Measurements from ENCODE around the gene ARHGEF3. TPM values are rescaled to one million over a fixed set of nuclear protein-coding genes. Genes with fewer than 3 reads are reported as not detected.
"Not testable (repeated sequence)": the region's sequence is repeated elsewhere in the genome, so short reads cannot be mapped to it uniquely, and the experiment has no call there.

Gene ARHGEF3
- polyA plus RNA-seq, 1 donor from 2014 or later, result 39.1 TPM

DNA sequence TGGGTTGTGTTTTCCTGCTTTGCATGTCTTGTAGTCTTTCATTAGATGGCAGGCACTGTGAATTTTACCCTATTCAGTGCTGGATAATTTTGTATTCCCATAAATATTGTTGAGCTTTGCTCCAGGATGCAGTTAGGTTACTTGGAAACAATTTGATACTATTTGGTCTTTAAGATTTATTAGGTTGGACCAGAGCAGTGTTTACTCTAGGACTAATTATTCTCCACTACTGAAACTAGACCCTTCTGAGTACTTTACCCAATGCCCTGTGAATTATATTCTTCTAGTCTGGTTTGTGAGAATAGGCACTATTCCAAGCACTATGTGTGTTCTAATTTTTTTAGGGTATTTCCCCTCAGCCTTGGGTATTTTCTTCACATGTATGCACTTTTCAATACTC lies 80.9 kb downstream of the ARHGEF3 start:
- H3K4me3 Mint-ChIP-seq, result no peak overlapping the region
- H3K4me1 Mint-ChIP-seq, result peaks cover 6 to 18% (median 17%) of the 10 kb centered on the region in 3 donors
- no peak overlapping the region for H3K27ac Mint-ChIP-seq
- no peaks in the 10 kb centered on the region for H3K27me3 Mint-ChIP-seq
- no peaks in the 10 kb centered on the region for H3K9me3 Mint-ChIP-seq
- peaks cover 5% of the 10 kb centered on the region for H3K36me3 Mint-ChIP-seq

DNA sequence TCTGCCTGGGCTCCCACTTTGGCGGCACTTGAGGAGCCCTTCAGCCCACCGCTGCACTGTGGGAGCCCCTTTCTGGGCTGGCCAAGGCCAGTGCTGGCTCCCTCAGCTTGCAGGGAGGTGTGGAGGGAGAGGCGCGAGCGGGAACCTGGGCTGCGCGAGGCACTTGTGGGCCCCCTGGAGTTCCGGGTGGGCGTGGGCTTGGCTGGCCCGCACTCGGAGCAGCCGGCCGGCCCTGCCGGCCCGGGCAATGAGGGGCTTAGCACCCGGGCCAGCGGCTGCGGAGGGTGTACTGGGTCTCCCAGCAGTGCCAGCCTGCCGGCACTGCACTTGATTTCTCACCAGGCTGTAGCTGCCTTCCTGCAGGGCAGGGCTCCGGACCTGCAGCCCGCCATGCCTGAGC lies 82.9 kb downstream of the ARHGEF3 start:
- H3K4me3 Mint-ChIP-seq, H3K27me3 Mint-ChIP-seq, H3K27ac Mint-ChIP-seq, H3K36me3 Mint-ChIP-seq, H3K9me3 Mint-ChIP-seq, H3K4me1 Mint-ChIP-seq: not testable (repeated sequence)

GRCh38 chr3:56711344-56711743 lies 90.4 kb downstream of the ARHGEF3 start:
- Mint-ChIP-seq H3K4me3 (no peak overlapping the region), H3K9me3 (peaks cover 0 to 4% (median 2%) of the 10 kb centered on the region in 3 donors), H3K27ac (peak overlapping the region in 1 of 3 donors; percentile 92)

GRCh38 chr3:56707412-56707811 lies 94.3 kb downstream of the ARHGEF3 start:
- not testable (repeated sequence) for H3K36me3 Mint-ChIP-seq, H3K4me1 Mint-ChIP-seq, H3K27me3 Mint-ChIP-seq

More at GRCh38 chr3:56711344-56711743, 90.4 kb downstream of the ARHGEF3 start:
- H3K36me3 Mint-ChIP-seq, result no peaks in the 10 kb centered on the region
- no peaks in the 10 kb centered on the region for H3K27me3 Mint-ChIP-seq
- peaks cover 0 to 4% (median 0%) of the 10 kb centered on the region in 3 donors for H3K4me1 Mint-ChIP-seq

DNA sequence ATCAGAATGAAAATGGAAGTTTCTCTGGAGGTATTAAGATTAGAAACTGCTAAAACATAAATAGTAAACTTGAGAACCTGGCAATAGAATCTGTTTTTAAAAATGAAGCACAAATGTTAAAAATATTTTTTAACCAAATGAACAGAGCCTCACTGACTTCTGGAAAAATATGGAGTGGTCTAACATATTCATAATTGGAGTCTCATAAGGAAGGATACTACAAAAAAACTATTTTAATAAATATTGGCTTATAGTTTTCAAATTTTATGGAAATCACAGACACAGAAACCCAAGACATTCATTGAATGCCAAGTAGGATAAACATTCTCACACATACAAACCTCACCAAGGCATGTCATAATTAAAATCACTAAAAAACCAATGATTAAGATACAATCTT lies 95.1 kb downstream of the ARHGEF3 start:
- Mint-ChIP-seq H3K27ac (peak overlapping the region in 1 of 3 donors; percentile 6), H3K36me3 (peaks cover 1% of the 10 kb centered on the region), H3K4me3 (no peak overlapping the region), H3K27me3 (no peaks in the 10 kb centered on the region), H3K9me3 (no peaks in the 10 kb centered on the region), H3K4me1 (peaks cover 4 to 10% (median 5%) of the 10 kb centered on the region in 3 donors)

More at GRCh38 chr3:56707412-56707811, 94.3 kb downstream of the ARHGEF3 start:
- H3K27ac Mint-ChIP-seq, H3K9me3 Mint-ChIP-seq, H3K4me3 Mint-ChIP-seq: not testable (repeated sequence)

GRCh38 chr3:56704706-56705105 lies 97.0 kb downstream of the ARHGEF3 start:
- Mint-ChIP-seq H3K4me1 (peaks cover 4 to 5% (median 5%) of the 10 kb centered on the region in 3 donors), H3K27me3 (no peaks in the 10 kb centered on the region), H3K9me3 (no peaks in the 10 kb centered on the region), H3K4me3 (no peak overlapping the region), H3K36me3 (peaks cover 1% of the 10 kb centered on the region), H3K27ac (no peak overlapping the region)

DNA sequence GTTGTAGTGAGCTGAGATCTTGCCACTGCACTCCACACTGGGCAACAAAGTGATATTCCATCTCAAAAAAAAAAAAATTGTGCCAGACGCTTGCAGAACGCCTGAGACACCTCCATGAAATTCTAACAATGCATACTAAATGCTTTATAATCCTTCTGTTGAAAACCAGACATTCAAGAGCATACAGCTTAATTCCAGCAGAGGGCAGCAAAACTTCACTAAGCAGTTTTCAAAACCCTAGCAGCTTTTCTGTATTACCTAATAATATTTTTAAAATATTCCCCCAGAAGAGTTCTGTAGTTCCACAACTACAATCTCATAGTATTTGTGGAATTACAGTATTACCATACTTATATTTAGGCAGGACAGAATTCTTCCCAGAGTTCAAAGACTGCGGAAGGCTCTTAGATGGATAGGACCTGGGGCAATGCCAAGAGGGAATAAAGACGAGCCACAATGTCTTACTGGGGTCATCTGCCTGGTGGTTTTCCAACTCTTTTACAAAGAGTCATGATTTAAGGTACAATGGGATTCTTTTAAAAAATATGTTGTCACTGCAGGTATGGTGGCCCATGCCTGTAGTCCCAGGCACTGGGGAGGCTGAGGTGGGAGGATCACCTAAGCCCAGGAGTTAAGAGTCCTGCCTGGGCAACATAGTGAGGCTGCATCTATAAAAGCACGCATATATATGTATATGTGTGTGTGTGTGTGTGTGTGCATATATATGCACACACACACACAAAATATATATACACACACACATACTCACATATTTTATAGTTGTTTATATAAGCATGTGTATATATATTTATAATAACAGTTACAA lies 99.0 kb downstream of the ARHGEF3 start:
- H3K4me3 Mint-ChIP-seq, result no peak overlapping the region
- no peaks in the 10 kb centered on the region for H3K9me3 Mint-ChIP-seq
- H3K4me1 Mint-ChIP-seq, result peaks cover 4 to 5% (median 5%) of the 10 kb centered on the region in 3 donors
- H3K36me3 Mint-ChIP-seq, result peaks cover 1% of the 10 kb centered on the region
- H3K27me3 Mint-ChIP-seq, result no peaks in the 10 kb centered on the region
- no peak overlapping the region for H3K27ac Mint-ChIP-seq

- no peaks in the 10 kb centered on the region for H3K27me3 Mint-ChIP-seq
- H3K27ac Mint-ChIP-seq, result peak overlapping the region in 1 of 3 donors; percentile 0
- no peaks in the 10 kb centered on the region for H3K9me3 Mint-ChIP-seq
- peaks cover 13 to 15% (median 14%) of the 10 kb centered on the region in 3 donors for H3K4me1 Mint-ChIP-seq
- no peak overlapping the region for H3K4me3 Mint-ChIP-seq
- H3K36me3 Mint-ChIP-seq, result no peaks in the 10 kb centered on the region
Measured at GRCh38 chr3:56700151-56700550, 101.6 kb downstream of the ARHGEF3 start.

GRCh38 chr3:56694867-56695683 lies 106.7 kb downstream of the ARHGEF3 start:
- H3K4me1 Mint-ChIP-seq, result peaks cover 18 to 27% (median 26%) of the 10 kb centered on the region in 3 donors
- H3K36me3 Mint-ChIP-seq, result no peaks in the 10 kb centered on the region
- H3K4me3 Mint-ChIP-seq, result no peak overlapping the region
- H3K27ac Mint-ChIP-seq, result no peak overlapping the region
- H3K27me3 Mint-ChIP-seq, result no peaks in the 10 kb centered on the region
- no peaks in the 10 kb centered on the region for H3K9me3 Mint-ChIP-seq

GRCh38 chr3:56693750-56694149 lies 108.0 kb downstream of the ARHGEF3 start:
- no peaks in the 10 kb centered on the region for H3K9me3 Mint-ChIP-seq
- no peak overlapping the region for H3K27ac Mint-ChIP-seq
- H3K27me3 Mint-ChIP-seq, result no peaks in the 10 kb centered on the region
- no peak overlapping the region for H3K4me3 Mint-ChIP-seq
- no peaks in the 10 kb centered on the region for H3K36me3 Mint-ChIP-seq
- H3K4me1 Mint-ChIP-seq, result peaks cover 18 to 27% (median 26%) of the 10 kb centered on the region in 3 donors

DNA sequence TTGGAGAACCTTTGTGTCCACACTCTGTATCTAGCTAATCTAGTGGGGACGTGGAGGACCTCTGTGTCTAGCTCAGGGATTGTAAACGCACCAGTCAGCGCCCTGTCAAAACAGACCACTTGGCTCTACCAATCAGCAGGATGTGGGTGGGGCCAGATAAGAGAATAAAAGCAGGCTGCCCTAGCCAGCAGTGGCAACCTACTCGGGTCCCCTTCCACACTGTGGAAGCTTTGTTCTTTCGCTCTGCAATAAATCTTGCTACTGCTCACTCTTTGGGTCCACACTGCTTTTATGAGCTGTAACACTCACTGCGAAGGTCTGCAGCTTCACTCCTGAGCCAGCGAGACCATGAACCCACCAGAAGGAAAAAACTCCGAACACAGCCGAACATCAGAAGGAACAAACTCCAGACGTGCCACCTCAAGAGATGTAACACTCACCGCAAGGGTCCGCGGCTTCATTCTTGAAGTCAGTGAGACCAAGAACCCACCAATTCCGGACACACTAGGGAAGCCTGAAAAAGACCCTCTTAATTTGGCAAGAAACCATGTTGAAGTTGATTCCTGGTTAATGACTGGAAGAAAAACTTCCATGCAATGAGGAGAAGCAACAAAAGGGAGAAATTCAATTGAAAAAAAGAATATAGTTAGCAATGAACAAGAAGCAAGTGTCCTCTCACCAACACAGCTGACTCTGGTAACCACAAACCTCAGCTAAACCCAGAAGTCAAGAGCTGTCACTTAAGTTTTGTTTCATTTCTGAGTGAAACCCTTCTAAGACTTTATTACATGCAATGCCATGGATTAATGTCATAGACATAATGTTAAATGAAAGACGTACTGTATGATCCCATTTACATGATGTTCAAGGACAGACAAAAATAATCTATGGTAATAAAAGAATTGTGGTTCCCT lies 109.0 kb downstream of the ARHGEF3 start:
- H3K36me3 Mint-ChIP-seq, H3K9me3 Mint-ChIP-seq, H3K27me3 Mint-ChIP-seq: not testable (repeated sequence)
- Mint-ChIP-seq H3K4me3 (peak overlapping the region in 3 of 4 donors; percentile 42 to 77 (median 61)), H3K4me1 (peaks cover 23 to 33% (median 33%) of the 10 kb centered on the region in 3 donors), H3K27ac (peak overlapping the region in 1 of 3 donors; percentile 76)

DNA sequence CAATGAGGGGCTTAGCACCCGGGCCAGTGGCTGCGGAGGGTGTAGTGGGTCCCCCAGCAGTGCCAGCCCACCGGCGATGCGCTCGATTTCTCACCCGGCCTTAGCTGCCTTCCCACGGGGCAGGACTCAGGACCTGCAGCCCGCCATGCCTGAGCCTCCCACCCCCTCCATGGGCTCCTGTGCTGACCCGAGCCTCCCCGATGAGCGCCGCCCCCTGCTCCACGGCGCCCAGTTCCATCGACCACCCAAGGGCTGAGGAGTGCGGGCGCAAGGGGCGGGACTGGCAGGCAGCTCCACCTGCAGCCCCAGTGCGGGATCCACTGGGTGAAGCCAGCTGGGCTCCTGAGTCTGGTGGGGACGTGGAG lies 109.8 kb downstream of the ARHGEF3 start:
- H3K27ac Mint-ChIP-seq, H3K27me3 Mint-ChIP-seq, H3K9me3 Mint-ChIP-seq, H3K4me3 Mint-ChIP-seq, H3K36me3 Mint-ChIP-seq: not testable (repeated sequence)
- peaks cover 23 to 33% (median 33%) of the 10 kb centered on the region in 3 donors for H3K4me1 Mint-ChIP-seq

DNA sequence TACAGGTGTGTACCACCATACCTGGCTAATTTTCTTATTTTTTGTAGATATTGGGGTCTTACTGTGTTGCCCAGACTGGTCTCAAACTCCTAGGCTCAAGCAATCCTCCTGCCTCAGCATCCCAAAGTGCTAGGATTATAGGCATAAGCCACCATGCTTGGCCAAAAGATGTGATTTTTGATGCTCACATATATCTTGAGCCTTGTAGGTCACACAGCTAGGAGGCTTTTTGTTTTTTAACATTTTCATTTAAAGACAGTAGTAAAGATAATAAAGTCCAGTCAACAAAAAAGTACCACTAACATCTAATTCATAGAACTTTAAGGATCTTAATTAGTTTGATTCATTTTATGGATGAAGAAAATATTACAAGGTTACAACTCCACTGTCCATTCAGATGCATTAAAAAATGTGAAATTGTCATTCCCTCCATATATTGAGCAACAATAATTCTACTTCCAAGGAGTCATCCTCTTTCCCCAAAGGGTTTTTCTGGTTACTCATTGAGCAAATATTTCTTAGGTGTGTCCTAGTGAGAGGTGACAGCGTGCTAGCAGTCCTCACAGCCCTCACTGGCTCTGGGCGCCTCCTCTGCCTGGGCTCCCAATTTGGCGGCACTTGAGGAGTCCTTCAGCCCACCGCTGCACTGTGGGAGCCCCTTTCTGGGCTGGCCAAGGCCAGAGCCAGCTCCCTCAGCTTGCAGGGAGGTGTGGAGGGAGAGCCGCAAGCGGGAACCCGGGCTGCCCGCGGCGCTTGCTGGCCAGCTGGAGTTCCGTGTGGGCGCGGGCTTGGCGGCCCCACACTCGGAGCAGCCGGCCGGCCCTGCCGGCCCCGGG lies 110.4 kb downstream of the ARHGEF3 start:
- Mint-ChIP-seq H3K4me1 (peaks cover 19 to 33% (median 29%) of the 10 kb centered on the region in 3 donors), H3K36me3 (no peaks in the 10 kb centered on the region), H3K9me3 (no peaks in the 10 kb centered on the region), H3K4me3 (no peak overlapping the region), H3K27ac (no peak overlapping the region), H3K27me3 (no peaks in the 10 kb centered on the region)

GRCh38 chr3:56689303-56689702 lies 112.4 kb downstream of the ARHGEF3 start:
- H3K9me3 Mint-ChIP-seq, result no peaks in the 10 kb centered on the region
- no peak overlapping the region for H3K4me3 Mint-ChIP-seq
- H3K27ac Mint-ChIP-seq, result no peak overlapping the region
- no peaks in the 10 kb centered on the region for H3K27me3 Mint-ChIP-seq
- peaks cover 10 to 23% (median 18%) of the 10 kb centered on the region in 3 donors for H3K4me1 Mint-ChIP-seq
- no peaks in the 10 kb centered on the region for H3K36me3 Mint-ChIP-seq
